ELF-1 (cell line): ENCODE data around the gene HLCS.

Source experiments
- DNase-seq: peaks from one replicate; pipeline ENCODE4 v3.0.0-alpha.2; 2016; ENCODE audit warnings: low read depth, low spot score

Gene HLCS

DNA sequence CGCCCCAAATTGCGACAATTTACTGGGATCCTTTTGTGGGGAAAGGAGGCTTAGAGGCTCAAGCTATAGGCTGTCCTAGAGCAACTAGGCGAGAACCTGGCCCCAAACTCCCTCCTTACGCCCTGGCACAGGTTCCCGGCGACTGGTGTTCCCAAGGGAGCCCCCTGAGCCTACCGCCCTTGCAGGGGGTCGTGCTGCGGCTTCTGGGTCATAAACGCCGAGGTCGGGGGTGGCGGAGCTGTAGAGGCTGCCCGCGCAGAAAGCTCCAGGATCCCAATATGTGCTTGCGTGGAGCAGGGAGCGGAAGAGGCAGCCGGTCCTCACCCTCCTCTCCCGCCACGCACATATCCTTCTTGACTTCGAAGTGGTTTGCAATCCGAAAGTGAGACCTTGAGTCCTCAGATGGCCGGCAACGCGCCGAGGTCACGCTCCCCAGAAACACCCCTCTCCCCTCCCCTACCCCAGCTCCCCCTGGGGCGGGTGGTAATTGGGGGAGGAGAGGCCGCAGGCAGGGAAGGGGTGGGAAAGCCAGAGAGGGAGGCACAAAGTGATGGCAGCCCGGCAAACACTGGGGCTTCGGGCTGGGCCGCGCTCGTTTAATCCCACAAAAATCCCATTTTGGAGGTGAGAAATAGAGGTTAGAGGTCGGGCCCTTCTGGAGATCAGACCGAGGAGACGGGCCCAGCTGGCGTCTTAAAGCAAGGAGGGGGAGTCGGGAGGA lies 261.4 kb downstream of the HLCS start:
- DNase-seq, result peak; percentile 21

DNA sequence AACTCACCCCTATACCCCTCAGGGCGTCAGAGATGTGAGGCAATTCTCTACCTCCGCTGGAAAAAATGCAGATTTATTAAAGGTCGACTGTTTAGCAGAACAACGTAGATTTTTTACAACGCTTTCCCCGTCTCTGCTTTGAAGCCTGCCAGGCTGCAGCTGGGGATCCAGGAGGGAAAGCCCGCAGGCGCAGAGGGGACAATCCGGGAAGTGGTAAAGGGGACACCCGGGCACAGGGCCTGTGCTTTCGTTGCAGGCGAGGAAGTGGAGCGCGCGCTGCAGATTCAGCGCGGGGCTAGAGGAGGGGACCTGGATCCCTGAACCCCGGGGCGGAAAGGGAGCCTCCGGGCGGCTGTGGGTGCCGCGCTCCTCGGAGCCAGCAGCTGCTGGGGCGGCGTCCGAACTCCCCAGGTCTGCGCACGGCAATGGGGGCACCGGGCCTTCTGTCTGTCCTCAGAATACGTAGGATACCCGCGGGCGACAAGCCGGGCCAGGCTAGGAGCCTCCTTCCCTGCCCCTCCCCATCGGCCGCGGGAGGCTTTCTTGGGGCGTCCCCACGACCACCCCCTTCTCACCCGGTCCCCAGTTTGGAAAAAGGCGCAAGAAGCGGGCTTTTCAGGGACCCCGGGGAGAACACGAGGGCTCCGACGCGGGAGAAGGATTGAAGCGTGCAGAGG lies 262.1 kb downstream of the HLCS start:
- DNase-seq, result peak; percentile 20

DNA sequence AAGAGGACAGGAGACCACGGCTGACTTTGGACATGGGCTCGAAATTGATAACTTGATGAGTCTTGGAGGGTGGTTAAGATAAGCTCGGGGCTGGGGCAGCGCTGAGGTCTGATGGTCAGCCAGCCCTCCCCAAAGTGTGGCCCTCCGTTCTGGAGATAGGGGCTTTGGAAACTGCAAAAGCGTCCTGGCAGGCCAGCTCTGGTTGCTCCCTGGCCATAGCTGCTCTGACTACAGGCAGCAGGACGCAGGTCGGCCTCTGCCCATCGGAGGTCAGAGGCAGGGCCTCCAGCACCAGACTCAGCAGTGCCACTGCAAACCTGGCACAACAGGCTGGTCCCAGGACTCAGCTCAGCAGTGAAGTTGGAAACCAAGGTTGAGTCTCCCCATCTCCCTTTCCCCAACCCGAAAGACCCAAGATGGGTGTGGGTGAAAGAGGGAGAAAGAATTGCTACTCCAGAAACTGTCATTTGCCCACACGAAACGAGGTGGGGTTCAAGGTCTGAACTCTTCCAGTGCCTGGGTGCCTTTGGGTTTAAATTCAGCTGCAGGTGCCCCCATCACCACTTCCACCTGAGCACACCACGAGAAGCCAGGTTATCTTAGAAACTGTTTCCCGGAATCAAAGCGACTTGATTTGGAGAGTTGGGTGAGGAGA lies 262.7 kb downstream of the HLCS start:
- no peak for DNase-seq

DNA sequence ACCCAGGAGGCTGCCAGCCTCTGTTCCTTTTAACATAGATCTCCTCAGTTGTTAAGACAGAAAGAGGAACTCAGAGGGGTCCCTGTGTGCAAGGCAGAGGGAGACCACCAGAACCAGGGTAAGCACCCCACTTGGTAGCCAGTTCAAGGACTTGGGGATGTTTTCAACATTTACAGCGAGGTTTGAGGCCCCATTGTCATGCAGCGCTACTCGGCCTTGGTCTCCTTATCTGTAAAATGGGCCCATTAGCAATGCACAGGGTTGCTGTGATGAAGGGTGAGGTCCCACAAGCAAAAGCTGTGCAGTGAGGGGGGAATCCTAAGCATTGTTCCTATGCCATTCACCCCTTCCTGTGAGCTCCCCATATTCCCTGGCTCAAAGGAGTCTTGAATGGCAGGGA lies 263.3 kb downstream of the HLCS start:
- no peak for DNase-seq

DNA sequence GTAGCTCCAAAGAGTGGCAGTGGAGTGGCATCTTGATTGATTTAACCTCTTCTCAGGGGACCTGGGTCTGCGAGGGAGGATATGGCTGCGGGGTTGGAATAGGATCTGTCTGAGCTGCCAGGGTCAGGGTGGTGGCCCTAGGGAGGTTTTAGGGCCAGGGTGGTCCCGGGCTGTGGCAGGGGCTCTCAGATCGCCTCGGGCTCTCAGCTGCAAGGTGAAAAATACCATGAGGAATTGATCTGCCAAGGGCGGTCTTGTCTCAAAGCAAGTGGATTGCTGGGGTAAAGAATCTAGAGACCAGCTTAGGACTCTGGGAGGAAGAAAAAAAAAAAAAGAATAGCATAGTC lies 263.9 kb downstream of the HLCS start:
- DNase-seq, result peak; percentile 27

DNA sequence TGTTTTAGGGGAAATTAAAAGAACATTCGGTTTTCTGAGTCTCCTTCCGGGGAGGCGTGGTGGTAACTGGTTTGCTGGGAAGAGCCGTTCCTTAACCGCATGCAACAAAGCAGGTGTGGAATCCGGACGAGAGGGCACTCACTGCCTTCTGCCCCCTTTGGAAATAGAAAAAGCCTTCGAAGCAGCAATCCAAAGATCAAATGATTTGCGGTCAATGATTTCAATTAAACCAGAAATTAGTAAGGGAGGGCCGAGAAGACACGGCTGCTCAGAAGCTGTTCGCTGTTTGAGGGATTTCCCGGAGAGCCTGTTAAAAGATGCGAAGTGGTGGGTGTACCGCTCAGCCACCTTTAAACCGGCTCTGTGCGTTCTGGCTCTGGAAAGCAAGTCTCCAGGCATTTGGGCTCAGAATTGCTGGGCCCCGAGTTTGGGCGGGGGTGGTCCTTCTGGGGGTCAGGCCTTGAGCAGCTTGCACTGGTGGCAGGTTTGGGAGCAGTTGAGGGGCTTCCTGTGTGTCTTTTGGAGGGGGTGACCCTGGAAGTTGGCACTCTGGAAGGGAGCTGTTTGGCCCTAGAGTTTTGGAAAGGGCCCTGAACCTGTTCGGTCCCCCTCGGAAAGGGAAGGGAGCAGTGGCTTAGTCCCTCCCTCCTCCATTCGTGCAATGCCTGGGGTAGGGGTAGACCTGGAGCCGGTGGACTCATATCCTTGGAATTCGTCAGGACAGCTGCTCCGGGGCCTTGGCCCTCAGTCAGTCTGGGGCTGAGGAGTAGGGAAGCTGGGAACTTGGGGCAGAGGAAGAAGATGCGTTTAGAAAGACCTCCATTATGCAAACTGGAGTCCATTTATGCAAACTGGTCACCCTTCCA lies 264.5 kb downstream of the HLCS start:
- peak; percentile 38 for DNase-seq

DNA sequence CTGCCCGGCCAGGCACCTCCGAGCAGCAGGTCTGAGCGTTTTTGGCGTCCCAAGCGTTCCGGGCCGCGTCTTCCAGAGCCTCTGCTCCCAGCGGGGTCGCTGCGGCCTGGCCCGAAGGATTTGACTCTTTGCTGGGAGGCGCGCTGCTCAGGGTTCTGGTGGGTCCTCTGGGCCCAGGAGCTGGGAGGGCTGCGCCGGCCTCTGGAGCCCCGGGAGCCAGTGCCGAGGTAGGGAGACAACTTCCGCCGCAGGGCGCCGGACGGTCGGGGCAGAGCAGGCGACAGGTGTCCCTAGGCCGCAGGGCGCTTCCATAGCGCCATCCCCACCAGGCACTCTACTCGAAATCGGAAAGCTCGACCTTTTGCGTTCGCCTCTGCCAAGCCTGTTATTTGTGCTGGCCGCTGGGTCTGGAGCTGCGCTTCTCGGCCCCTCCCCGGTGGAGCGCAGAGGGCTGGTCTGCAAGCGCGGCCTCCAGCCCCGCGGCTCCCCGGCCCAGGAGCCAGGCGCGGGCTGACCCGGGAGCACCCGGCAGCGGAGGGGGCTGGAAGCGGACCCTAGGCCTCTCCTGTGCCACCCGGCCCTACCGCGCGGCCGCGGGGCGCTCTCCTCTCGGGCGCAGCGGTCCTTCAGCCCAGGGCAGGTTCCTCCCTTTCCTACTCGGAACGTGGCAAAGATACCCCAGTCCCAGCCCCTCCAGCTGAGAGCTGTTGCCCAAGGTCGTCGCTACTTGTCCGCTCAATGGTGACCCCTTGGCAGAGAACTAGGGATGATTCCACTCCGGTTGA lies 265.3 kb downstream of the HLCS start:
- DNase-seq, result peak; percentile 62
